Liver (tissue), 9 donors: ENCODE measurements around the gene ANKRD11. TPM values are rescaled to one million over a fixed set of nuclear protein-coding genes. Genes with fewer than 3 reads are reported as not detected.

Experiments used
- DNase-seq: peaks from one replicate; pipeline ENCODE4 v3.0.0-alpha.2; 2017; ENCODE audit warnings: low spot score
- H3K27ac ChIP-seq, 2 donors: one replicate each; pipeline ENCODE4 v1.7.0; 2013; ENCODE audit warnings: inconsistent platforms in 2 of 2, low read length in 2 of 2, control low read depth in 1 of 2, low read depth in 1 of 2, mild to moderate bottlenecking in 1 of 2
- H3K27me3 ChIP-seq, 4 donors: one replicate each; pipeline versions ENCODE4 v1.6.1 to v1.7.0; 2013; ENCODE audit warnings: low read length in 3 of 4, inconsistent platforms in 1 of 4, mild to moderate bottlenecking in 1 of 4, moderate library complexity in 1 of 4; ENCODE audit not compliant: control insufficient read depth in 4 of 4, insufficient read depth in 4 of 4
- H3K36me3 ChIP-seq, 4 donors: one replicate each; pipeline versions ENCODE4 v1.6.1 to v1.7.0; 2013; ENCODE audit warnings: low read length in 3 of 4, mild to moderate bottlenecking in 3 of 4, low read depth in 1 of 4, moderate library complexity in 1 of 4; ENCODE audit not compliant: control insufficient read depth in 4 of 4, insufficient read depth in 3 of 4
- H3K4me1 ChIP-seq, 4 donors: one replicate each; pipeline versions ENCODE4 v1.6.1 to v1.7.0; 2013; ENCODE audit warnings: low read length in 3 of 4, mild to moderate bottlenecking in 3 of 4, moderate library complexity in 1 of 4; ENCODE audit not compliant: control insufficient read depth in 4 of 4, insufficient read depth in 4 of 4
- H3K4me3 ChIP-seq, 3 donors: one replicate each; pipeline versions ENCODE4 v1.6.1 to v1.7.0; 2013; ENCODE audit warnings: low read length in 3 of 3, control low read depth in 1 of 3, low read depth in 1 of 3, mild to moderate bottlenecking in 1 of 3
- H3K9ac ChIP-seq, 2 donors: one replicate each; pipeline ENCODE4 v1.7.0; 2013; ENCODE audit warnings: low read length in 2 of 2, mild to moderate bottlenecking in 2 of 2, moderate library complexity in 2 of 2, control low read depth in 1 of 2, low read depth in 1 of 2
- H3K9me3 ChIP-seq, 4 donors: one replicate each; pipeline versions ENCODE4 v1.6.1 to v1.7.0; 2013; ENCODE audit warnings: low read length in 3 of 4; ENCODE audit not compliant: control insufficient read depth in 4 of 4
- ATF3 ChIP-seq: IDR thresholded peaks from 2 replicates; pipeline ENCODE4 v1.6.1; 2016; ENCODE audit warnings: antibody characterized with exemption
- EGR1 ChIP-seq, 2 donors: IDR thresholded peaks; 2 replicates each; pipeline ENCODE4 v1.6.1; 2016 to 2018; ENCODE audit warnings: antibody characterized with exemption in 2 of 2, low read depth in 2 of 2
- FOXA1 ChIP-seq: IDR thresholded peaks from 2 replicates; pipeline ENCODE4 v1.6.1; 2016; ENCODE audit warnings: antibody characterized with exemption
- FOXA2 ChIP-seq: IDR thresholded peaks from 2 replicates; pipeline ENCODE4 v1.6.1; 2016; ENCODE audit warnings: antibody characterized with exemption
- GABPA ChIP-seq, 2 donors: IDR thresholded peaks in 1 of 2; conservative IDR thresholded peaks in 1 of 2; 2 replicates each; pipeline ENCODE4 v1.6.1; 2016; ENCODE audit warnings: antibody characterized with exemption in 2 of 2, mild to moderate bottlenecking in 1 of 2, moderate library complexity in 1 of 2
- HNF4A ChIP-seq, 2 donors: conservative IDR thresholded peaks; 2 replicates each; pipeline ENCODE4 v1.6.1; 2016; ENCODE audit warnings: antibody characterized with exemption in 2 of 2, mild to moderate bottlenecking in 2 of 2
- HNF4G ChIP-seq: IDR thresholded peaks from 2 replicates; pipeline ENCODE4 v1.6.1; 2016; ENCODE audit warnings: antibody characterized with exemption
- JUND ChIP-seq, 2 donors: IDR thresholded peaks; 2 replicates each; pipeline ENCODE4 v1.6.1; 2016; ENCODE audit warnings: antibody characterized with exemption in 2 of 2
- NR2F2 ChIP-seq: IDR thresholded peaks from 2 replicates; pipeline ENCODE4 v1.6.1; 2016; ENCODE audit warnings: antibody characterized with exemption
- RAD21 ChIP-seq, 2 donors: IDR thresholded peaks; 2 replicates each; pipeline ENCODE4 v1.6.1; 2016; ENCODE audit warnings: antibody characterized with exemption in 2 of 2, mild to moderate bottlenecking in 2 of 2
- RXRA ChIP-seq, 2 donors: IDR thresholded peaks; 2 replicates each; pipeline ENCODE4 v1.6.1; 2017 to 2018; ENCODE audit warnings: antibody characterized with exemption in 2 of 2, mild to moderate bottlenecking in 1 of 2
- SP1 ChIP-seq: IDR thresholded peaks from 2 replicates; pipeline ENCODE4 v1.6.1; 2018; ENCODE audit warnings: antibody characterized with exemption, mild to moderate bottlenecking
- TAF1 ChIP-seq: conservative IDR thresholded peaks from 2 replicates; pipeline ENCODE4 v1.6.1; 2016; ENCODE audit warnings: antibody characterized with exemption, mild to moderate bottlenecking
- YY1 ChIP-seq: IDR thresholded peaks from 2 replicates; pipeline ENCODE4 v1.6.1; 2016; ENCODE audit warnings: antibody characterized with exemption, mild to moderate bottlenecking
- WGBS: extraction: QIAGEN DNeasy Blood & Tissue Kit; methylation state at CpG from one replicate; pipeline ENCODE4 v1.1.7; 2013; 5-methylcytosine and 5-hydroxymethylcytosine counted together
- polyA plus RNA-seq, 2 donors: library from polyadenylated mRNA; stranded (reverse) in 1 of 2; unstranded in 1 of 2; fragments of 200-250 nt in 1 of 2; fragments of >200 nt in 1 of 2; fragmentation: Nextera tagmentation in 1 of 2; extraction: Ambion mirVana in 1 of 2; gene quantifications; one replicate each; pipeline versions ENCODE4 v1.2.1 to v1.2.3, GENCODE V29; 2013 to 2015
- total RNA-seq, 2 donors: library from RNA; depleted of rRNA; stranded (reverse); fragments of >200 nt; gene quantifications; one replicate each; pipeline ENCODE4 v1.2.3, GENCODE V29; 2014
- TF ChIP-seq, protein P1 (sequence below): IDR thresholded peaks from 2 replicates; pipeline ENCODE4 v1.6.1; 2016; ENCODE audit warnings: antibody characterized with exemption
- TF ChIP-seq, protein P2 (sequence below): IDR thresholded peaks from 2 replicates; pipeline ENCODE4 v1.6.1; 2016; ENCODE audit warnings: antibody characterized with exemption
- TF ChIP-seq, protein P3 (sequence below): fragments of 150-350 bp; IDR thresholded peaks from 2 replicates; pipeline ENCODE4 v1.5.1; 2017; ENCODE audit warnings: improper control_type of control experiment, low read depth, low read length; ENCODE audit not compliant: missing input control
- TF ChIP-seq, protein P4 (sequence below): IDR thresholded peaks from 2 replicates; pipeline ENCODE4 v1.6.1; 2016; ENCODE audit warnings: antibody characterized with exemption, mild to moderate bottlenecking
- donor health status: healthy.
- donor health status: healthy.
- donor health status: healthy.
- donor health status: healthy.
- donor health status: healthy.

ANKRD11 gene
- total and polyA plus RNA-seq, 4 donors: 16.3 to 55.1 (median 28.0) TPM

- Histone ChIP-seq H3K9me3 (no peaks in the 10 kb centered on the region), H3K4me3 (no peak overlapping the region), H3K4me1 (peaks cover 18 to 48% (median 46%) of the 10 kb centered on the region in 4 donors), H3K27ac (peak overlapping the region; percentile 56 to 63), H3K27me3 (no peaks in the 10 kb centered on the region), H3K36me3 (no peaks in the 10 kb centered on the region), H3K9ac (no peak overlapping the region)
- TF ChIP-seq SP1 (peak; percentile 47), ATF3 (no peak), JUND (IDR thresholded peaks at IDR 0.05) (peak in 1 of 2 donors; percentile 30), HNF4A (conservative IDR thresholded peaks at IDR 0.05) (peak; percentile 83 to 85), RAD21 (IDR thresholded peaks at IDR 0.05) (no peak), FOXA2 (no peak), FOXA1 (no peak), NR2F2 (peak; percentile 55), RXRA (IDR thresholded peaks at IDR 0.05) (peak; percentile 58 to 78), EGR1 (IDR thresholded peaks at IDR 0.05; ENCODE audit: low read depth in 2 of 2) (no peak), YY1 (peak; percentile 51), TAF1 (no peak), HNF4G (peak; percentile 63), GABPA (IDR thresholded peaks at IDR 0.05 in 1 of 2, conservative IDR thresholded peaks at IDR 0.05 in 1 of 2) (no peak)
- TF ChIP-seq, protein P1, sequence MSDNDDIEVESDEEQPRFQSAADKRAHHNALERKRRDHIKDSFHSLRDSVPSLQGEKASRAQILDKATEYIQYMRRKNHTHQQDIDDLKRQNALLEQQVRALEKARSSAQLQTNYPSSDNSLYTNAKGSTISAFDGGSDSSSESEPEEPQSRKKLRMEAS: peak; percentile 40
- TF ChIP-seq, protein P2, sequence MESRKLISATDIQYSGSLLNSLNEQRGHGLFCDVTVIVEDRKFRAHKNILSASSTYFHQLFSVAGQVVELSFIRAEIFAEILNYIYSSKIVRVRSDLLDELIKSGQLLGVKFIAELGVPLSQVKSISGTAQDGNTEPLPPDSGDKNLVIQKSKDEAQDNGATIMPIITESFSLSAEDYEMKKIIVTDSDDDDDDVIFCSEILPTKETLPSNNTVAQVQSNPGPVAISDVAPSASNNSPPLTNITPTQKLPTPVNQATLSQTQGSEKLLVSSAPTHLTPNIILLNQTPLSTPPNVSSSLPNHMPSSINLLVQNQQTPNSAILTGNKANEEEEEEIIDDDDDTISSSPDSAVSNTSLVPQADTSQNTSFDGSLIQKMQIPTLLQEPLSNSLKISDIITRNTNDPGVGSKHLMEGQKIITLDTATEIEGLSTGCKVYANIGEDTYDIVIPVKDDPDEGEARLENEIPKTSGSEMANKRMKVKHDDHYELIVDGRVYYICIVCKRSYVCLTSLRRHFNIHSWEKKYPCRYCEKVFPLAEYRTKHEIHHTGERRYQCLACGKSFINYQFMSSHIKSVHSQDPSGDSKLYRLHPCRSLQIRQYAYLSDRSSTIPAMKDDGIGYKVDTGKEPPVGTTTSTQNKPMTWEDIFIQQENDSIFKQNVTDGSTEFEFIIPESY: no peak
- TF ChIP-seq, protein P3, sequence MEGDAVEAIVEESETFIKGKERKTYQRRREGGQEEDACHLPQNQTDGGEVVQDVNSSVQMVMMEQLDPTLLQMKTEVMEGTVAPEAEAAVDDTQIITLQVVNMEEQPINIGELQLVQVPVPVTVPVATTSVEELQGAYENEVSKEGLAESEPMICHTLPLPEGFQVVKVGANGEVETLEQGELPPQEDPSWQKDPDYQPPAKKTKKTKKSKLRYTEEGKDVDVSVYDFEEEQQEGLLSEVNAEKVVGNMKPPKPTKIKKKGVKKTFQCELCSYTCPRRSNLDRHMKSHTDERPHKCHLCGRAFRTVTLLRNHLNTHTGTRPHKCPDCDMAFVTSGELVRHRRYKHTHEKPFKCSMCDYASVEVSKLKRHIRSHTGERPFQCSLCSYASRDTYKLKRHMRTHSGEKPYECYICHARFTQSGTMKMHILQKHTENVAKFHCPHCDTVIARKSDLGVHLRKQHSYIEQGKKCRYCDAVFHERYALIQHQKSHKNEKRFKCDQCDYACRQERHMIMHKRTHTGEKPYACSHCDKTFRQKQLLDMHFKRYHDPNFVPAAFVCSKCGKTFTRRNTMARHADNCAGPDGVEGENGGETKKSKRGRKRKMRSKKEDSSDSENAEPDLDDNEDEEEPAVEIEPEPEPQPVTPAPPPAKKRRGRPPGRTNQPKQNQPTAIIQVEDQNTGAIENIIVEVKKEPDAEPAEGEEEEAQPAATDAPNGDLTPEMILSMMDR: no peak
- TF ChIP-seq, protein P4, sequence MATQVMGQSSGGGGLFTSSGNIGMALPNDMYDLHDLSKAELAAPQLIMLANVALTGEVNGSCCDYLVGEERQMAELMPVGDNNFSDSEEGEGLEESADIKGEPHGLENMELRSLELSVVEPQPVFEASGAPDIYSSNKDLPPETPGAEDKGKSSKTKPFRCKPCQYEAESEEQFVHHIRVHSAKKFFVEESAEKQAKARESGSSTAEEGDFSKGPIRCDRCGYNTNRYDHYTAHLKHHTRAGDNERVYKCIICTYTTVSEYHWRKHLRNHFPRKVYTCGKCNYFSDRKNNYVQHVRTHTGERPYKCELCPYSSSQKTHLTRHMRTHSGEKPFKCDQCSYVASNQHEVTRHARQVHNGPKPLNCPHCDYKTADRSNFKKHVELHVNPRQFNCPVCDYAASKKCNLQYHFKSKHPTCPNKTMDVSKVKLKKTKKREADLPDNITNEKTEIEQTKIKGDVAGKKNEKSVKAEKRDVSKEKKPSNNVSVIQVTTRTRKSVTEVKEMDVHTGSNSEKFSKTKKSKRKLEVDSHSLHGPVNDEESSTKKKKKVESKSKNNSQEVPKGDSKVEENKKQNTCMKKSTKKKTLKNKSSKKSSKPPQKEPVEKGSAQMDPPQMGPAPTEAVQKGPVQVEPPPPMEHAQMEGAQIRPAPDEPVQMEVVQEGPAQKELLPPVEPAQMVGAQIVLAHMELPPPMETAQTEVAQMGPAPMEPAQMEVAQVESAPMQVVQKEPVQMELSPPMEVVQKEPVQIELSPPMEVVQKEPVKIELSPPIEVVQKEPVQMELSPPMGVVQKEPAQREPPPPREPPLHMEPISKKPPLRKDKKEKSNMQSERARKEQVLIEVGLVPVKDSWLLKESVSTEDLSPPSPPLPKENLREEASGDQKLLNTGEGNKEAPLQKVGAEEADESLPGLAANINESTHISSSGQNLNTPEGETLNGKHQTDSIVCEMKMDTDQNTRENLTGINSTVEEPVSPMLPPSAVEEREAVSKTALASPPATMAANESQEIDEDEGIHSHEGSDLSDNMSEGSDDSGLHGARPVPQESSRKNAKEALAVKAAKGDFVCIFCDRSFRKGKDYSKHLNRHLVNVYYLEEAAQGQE: no peak
- no peak for DNase-seq
- 59% methylated on average over 2 of the region's 2 CpGs for WGBS
Observed at GRCh38 chr16:89472711-89473075, 17.7 kb downstream of the ANKRD11 start.
